DMS 273 (cell line): ENCODE data around the gene C16orf90.

Experiments
- DNase-seq: peaks from one replicate; lab custom pipeline; 2025; ENCODE audit not compliant: unreplicated experiment; lab: John Stamatoyannopoulos, UW

C16orf90 gene

DNA sequence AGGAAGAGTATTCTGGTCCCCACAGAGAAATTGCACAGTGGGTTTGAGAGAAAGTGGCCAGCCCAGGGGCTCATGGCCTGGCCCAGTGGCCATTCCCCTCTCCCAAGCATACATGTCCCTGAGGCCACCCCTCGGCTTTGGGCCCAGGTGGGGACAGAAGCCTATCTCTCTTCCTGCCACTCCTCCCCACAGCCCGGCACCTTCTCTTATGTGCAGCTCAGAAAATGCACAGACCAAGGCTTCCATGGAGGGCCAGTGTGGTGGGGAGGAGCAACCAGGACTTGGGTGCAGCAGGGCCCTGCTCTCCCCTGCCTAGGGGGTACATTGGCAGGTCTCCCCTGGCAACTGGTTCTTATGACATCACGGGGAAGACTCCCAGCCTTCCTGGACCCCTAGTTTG is at the start of gene C16orf90:
Gene C16orf90, minus strand, starts transcription at position 314 of the 400 bp plus-strand sequence. Its CDS starts 68 bp downstream, at position 246.
- no peak for DNase-seq

DNA sequence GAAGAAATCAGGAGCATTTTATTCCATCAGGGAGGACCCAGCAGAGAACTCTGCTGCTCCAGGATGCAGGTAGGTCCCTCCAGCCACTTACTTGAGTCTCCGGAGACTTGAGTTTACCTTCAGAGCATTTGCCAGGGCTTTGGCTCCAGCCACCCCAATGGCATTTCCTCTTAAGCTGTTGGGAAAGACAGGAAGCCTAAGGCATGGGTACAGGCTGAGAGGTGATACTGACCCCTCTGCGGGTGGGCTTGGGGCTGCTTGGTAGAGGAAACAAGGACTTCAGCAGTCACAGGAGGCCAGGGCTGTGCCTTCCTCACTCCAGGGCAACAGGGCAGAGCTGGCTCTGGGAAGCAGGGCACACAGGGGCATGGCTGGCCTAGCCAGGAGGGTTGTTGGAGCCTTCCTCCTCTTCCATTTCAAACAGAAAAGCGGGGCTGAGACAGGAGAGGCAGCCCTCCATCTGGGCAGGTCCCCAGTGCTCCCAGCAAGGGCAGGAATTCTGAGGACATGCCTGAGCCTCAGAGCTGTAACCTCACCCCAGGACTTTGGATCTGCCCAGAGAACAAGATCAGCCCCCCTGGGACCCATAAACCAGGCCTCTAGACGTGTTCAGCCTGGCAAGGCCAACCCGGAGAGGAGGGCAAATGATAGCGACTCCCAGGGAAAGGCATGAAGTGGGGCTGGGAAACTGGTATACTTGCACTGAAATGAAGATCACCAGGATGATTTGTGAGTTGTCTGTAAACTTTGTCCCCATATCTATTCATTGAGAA is 47.5 kb upstream of the C16orf90 start:
- peak; percentile 68 for DNase-seq

DNA sequence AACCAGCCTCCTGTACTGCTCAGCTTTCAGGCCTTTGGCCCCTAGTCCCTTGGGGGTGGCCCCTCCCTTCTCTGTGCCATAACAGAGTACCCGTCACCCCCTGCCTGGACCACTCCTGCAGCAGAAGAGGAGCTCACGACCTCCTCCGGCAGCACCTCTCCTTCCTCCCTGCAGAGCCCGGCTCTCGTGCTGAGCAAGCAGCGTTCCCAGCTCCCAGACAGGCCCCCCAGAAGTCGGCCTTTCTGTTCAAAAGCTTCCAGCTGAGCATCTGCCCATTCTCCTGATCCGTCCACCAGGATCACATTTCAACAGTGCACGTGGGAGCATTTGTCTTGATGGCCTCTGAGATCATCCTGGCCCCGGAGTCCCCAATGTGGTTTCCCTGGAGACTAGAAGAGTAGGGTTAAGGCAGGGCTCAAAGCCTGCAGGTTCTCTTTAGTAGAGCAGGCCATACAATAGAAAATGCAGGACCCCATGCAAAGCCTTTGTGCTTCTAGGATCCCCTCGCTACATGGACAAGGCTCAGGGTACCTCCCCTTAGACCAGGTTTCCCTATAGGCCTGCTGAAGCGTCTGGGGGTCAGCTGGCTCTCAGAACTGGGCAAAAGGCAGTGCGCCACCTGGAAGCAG is 46.4 kb upstream of the C16orf90 start:
- DNase-seq: no peak

DNA sequence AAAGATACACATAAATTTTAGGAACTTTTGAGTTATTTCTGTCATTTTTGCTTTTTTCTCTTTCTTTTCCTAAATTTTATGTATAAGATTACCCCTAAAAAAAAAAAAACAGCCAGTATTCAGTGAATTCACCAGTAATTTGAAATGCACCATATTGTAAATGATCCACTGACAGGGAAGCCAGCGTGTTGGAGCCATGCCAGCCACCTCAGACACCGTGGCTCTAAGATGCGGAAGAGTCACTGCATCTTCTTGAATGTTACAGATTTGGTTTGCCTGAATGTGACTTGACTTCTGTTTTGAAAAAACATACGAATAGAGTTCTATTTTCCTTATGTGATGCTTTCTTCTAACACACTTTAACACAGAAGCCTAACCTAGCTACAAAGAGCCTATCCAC is 42.9 kb upstream of the C16orf90 start:
- no peak for DNase-seq

DNA sequence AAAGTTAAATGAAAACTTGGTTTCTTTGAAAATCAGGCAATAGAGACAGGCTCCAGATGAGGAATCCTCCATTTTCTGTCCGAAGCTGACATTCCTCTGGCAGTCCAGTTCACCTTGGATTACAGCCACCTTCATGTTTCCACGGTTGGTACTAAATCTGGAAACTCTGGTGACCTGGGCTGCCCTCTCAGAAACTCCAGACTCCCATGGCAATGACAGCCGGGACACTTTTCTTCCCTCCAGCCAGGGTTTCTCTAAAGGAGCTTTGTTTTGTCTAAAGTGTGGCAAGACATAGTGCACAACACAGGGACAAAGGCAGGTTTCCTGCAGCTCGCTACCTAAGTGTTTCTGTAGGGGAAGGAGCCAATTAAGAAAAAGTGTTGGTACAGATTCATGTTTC is 41.6 kb upstream of the C16orf90 start:
- DNase-seq: no peak

DNA sequence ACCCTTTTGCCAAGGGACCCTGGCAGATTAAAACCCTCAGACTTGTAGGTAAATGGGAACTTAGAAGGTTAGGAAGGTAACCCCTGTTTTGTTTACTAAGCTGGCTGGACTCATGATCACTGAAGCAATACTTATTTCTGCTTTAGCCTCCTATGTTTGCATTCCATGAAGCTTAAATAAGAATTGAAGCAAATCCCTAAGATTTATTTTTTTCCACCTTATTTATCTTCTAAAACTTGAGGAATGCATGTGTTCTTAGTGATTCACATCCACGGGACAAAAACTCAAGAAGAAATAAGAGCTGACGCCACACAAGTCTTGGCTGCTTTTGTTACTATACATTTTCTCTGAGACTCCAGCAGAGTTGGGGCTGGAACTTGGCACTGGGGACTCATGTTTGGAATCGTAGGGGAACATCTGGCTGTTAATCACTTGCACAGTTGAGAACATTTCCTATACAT is 41.0 kb upstream of the C16orf90 start:
- DNase-seq: no peak

DNA sequence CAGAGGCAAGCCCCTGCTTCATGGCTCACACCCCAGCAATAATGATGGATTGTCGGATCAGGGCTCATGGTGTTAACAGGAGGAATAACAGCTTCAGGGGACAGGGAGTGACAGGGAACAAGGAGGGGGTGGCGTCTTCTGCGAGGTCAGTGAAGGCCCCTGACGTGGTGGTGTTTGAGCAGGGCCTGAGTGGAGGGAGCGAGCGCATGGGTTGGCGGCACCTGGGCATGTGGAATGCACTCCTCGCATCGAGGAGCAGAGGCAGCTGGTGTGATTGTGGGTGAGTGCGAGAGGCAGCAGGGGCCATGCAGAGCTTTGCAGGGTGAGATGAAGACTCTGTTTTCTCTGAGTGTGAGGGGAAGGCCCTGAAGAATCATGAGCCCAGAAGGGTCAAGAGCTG is 38.8 kb upstream of the C16orf90 start:
- no peak for DNase-seq

DNA sequence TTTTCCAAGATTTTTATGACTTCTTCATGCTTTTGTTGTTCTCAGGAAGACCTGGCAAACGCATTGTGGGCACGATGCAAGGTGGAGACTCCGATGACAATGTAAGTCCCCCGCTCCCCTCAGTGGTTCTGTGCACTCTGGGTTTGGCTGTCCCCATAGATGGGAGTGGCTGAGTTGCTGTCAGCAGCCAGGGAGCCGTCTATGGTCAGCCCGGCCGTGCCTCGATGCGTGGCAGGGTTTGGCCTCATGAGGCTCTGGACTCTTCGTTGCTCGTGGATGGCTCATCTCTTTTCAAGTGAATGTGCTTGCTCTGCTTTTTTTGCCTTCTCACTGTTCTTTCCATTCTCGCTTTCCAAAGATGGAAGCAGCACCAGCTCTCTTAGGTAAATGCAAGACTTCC is 37.5 kb upstream of the C16orf90 start:
- DNase-seq: no peak

GRCh38 chr16:3530371-3530914 is 35.2 kb upstream of the C16orf90 start:
- no peak for DNase-seq

DNA sequence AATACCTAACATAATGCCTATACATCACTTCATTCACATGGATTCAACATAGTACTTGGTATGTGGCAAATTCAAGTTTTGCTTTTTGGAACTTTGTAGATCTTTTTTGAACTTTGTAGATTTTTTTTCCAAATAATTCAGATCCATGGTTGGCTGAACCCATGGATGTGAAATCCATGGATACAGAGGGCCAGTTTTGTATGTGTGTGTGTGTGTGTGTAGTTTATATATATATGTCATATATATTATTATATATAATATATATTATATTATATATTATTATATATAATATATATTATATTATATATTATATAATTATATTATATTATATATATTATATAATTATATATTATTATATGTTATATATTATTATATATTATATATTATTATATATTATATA is 33.9 kb upstream of the C16orf90 start:
- DNase-seq: no peak

GRCh38 chr16:3528406-3528805 is 33.1 kb upstream of the C16orf90 start:
- DNase-seq: no peak

DNA sequence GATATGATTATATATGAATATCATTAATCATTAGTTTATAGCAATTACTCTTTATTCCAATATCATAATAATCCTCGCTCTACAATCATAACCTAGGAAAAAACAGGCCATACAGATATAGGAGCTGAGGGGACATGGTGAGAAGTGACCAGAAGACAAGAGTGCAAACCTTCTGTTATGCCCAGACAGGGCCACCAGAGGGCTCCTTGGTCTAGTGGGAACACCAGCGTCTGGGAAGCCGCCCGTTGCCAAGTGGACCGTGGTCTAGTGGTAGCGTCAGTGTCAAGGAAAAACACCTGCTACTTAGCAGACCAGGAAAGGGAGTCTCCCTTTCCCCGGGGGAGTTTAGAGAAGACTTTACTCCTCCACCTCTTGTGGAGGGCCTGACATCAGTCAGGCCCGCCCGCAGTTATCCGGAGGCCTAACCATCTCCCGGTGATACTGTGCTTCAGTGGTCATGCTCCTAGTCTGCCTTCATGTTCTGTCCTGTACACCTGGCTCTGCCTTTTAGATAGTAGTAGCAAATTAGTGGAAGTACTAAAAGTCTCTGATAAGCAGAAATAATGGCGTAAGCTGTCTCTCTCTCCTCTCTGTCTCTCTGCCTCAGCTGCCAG is 32.0 kb upstream of the C16orf90 start:
- peak; percentile 83 for DNase-seq

- no peak for DNase-seq
These were observed 30.7 kb upstream of the C16orf90 start for GRCh38 chr16:3525951-3526350.

- no peak for DNase-seq
These were observed 28.0 kb upstream of the C16orf90 start for GRCh38 chr16:3523281-3523680.

GRCh38 chr16:3520841-3521240 is 25.6 kb upstream of the C16orf90 start:
- DNase-seq: no peak

DNA sequence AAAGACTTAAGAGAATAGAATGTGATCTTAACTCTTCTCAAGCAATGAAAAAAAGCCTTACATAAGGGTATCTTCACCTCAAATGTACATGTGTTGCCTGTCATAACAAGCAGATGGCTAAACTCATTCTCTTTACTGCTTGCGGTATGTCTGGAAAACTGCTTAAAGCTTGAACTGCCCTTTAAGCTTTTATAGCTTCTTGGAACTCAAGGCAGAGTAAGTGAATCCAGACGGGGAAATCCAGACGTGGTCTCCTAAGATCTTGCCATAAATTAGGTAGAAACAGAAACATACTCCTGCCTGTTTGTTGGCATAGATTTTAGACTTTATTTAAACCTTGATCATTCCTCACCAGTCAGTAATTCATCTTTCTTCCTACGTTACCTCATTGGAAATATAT is 25.1 kb upstream of the C16orf90 start:
- no peak for DNase-seq

DNA sequence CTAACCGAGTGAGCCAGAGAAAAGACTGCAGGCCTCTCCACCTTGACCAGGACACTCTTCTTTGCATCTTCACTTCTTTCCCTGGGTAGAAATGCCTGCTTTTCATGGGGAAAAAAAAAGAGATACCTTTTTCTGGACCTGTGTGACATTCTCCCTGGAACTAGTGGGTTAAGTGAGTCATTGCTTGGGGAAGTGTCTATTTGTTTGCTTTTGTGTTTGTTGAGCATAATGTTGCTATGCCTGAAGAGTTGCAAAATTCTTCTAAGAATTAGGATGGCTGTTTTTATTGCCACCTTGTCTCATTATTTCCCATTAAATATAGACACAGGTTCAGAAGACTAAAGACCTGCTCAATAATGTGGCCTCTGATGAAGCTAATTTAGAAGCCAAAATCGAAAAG is 24.3 kb upstream of the C16orf90 start:
- no peak for DNase-seq

DNA sequence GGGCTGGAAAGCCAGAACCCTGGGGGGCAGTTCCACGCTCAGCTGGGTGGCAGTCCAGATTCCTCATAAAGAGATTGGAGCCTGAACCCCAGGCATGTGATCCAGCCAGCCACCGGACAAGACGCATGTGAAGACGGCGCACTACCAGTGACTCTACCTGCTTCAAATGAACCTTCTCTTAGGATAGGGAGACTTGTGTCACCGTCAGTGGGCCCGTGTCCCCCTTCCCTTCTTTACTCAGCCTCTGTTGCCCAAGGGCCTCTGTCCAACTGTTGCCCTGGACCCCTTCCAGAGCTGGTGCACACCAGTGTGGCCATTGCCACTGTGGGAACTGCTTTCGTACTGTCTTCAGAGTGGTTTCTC is 23.7 kb upstream of the C16orf90 start:
- DNase-seq: no peak

- no peak for DNase-seq
These were observed 23.1 kb upstream of the C16orf90 start for GRCh38 chr16:3518292-3518985.

DNA sequence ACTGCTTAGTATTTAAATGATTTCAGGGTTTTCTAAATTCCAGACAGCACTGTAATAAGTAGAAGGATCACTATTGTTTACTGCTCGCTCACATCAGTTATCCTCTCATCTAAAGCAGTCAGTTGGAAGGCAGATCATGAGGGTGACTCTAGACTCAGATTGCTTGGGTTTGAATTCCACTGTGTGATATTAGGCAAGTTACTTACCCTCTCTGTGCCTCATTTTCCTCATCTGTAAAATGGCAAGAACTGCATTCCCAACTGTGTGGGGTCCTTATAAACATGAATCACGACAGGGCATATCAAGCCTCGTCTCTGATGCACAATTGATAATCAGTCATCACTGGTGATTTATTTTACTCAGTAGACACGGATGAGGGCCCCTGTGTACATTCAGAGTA is 20.6 kb upstream of the C16orf90 start:
- DNase-seq: no peak

DNA sequence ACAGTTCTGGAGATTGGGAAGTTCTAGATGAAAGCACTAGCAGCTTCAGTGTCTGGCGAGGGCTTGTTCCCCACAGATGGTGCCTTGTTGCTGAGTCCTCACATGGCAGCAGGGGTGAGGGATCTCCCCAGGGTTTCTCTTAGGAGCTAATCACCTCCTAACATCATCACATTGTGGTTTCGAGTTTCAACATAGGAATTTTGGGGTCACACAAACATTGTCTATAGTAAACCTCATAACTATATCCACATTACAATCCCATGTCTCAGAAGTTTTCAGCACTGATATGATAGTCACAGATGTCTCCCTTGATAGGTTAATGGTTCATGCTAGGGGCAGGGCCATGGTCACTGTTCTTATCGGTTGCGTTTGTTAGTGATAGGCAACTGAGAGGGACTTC is 19.3 kb upstream of the C16orf90 start:
- no peak for DNase-seq
